ENCODE measurements around the gene FBN1. TPM values are rescaled to one million over a fixed set of nuclear protein-coding genes. Genes with fewer than 3 reads are reported as not detected.

FBN1 gene
- total RNA-seq, 1 donor from 2014 or later: 1,183 TPM

- Mint-ChIP-seq H3K27me3 (ENCODE audit: low read depth) (no peaks in the 10 kb centered on the region), H3K36me3 (ENCODE audit: low read depth) (peaks cover 77% of the 10 kb centered on the region), H3K4me3 (ENCODE audit: unreplicated experiment) (no peak overlapping the region), H3K9me3 (ENCODE audit: low read depth) (no peaks in the 10 kb centered on the region), H3K27ac (ENCODE audit: unreplicated experiment) (peak overlapping the region; percentile 90), H3K4me1 (ENCODE audit: low read depth) (peaks cover 74% of the 10 kb centered on the region)
- TF ChIP-seq CTCF (IDR thresholded peaks at IDR 0.05): no peak
- no peak for DNase-seq (ENCODE audit: low spot score)
These were observed 205.4 kb downstream of the FBN1 start for GRCh38 chr15:48440084-48440483.

DNA sequence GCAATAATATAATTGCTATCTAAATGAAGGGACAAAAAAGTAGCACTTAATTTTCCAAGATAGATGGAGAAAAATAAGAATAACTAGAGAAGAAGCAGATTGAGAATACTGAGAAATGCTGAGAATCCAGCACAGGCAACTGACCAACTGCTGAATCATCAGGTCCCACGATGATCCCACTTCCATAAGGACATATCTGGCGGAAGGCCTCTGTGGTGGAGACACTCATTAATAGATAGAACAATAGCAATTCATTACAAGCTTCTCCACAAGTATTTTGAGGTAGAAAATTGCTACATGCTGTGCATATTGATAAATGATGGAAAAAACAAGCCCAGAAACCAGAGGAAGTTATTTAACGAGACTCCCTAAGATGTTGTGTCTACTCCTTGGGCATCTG is 208.3 kb downstream of the FBN1 start:
- Mint-ChIP-seq H3K4me1 (ENCODE audit: low read depth) (peaks cover 76% of the 10 kb centered on the region), H3K36me3 (ENCODE audit: low read depth) (peaks cover 83% of the 10 kb centered on the region), H3K27me3 (ENCODE audit: low read depth) (no peaks in the 10 kb centered on the region), H3K9me3 (ENCODE audit: low read depth) (no peaks in the 10 kb centered on the region), H3K4me3 (ENCODE audit: unreplicated experiment) (no peak overlapping the region), H3K27ac (ENCODE audit: unreplicated experiment) (peak overlapping the region; percentile 15)
- DNase-seq (ENCODE audit: low spot score): no peak
- no peak for TF ChIP-seq CTCF (IDR thresholded peaks at IDR 0.05)

- Mint-ChIP-seq H3K27me3 (ENCODE audit: low read depth) (no peaks in the 10 kb centered on the region), H3K9me3 (ENCODE audit: low read depth) (no peaks in the 10 kb centered on the region), H3K27ac (ENCODE audit: unreplicated experiment) (peak overlapping the region; percentile 70), H3K4me3 (ENCODE audit: unreplicated experiment) (no peak overlapping the region), H3K4me1 (ENCODE audit: low read depth) (peaks cover 63% of the 10 kb centered on the region), H3K36me3 (ENCODE audit: low read depth) (peaks cover 76% of the 10 kb centered on the region)
- DNase-seq (ENCODE audit: low spot score): no peak
- no peak for TF ChIP-seq CTCF (IDR thresholded peaks at IDR 0.05)
These were observed 210.2 kb downstream of the FBN1 start for GRCh38 chr15:48435321-48435720.

GRCh38 chr15:48433226-48433886 is 212.2 kb downstream of the FBN1 start:
- Mint-ChIP-seq H3K27ac (ENCODE audit: unreplicated experiment) (peak overlapping the region; percentile 84), H3K9me3 (ENCODE audit: low read depth) (no peaks in the 10 kb centered on the region), H3K4me1 (ENCODE audit: low read depth) (peaks cover 54% of the 10 kb centered on the region), H3K36me3 (ENCODE audit: low read depth) (peaks cover 70% of the 10 kb centered on the region), H3K27me3 (ENCODE audit: low read depth) (no peaks in the 10 kb centered on the region), H3K4me3 (ENCODE audit: unreplicated experiment) (no peak overlapping the region)
- TF ChIP-seq CTCF (IDR thresholded peaks at IDR 0.05): no peak
- DNase-seq (ENCODE audit: low spot score): no peak

GRCh38 chr15:48432688-48433087 is 212.8 kb downstream of the FBN1 start:
- Mint-ChIP-seq H3K9me3 (ENCODE audit: low read depth) (no peaks in the 10 kb centered on the region), H3K4me3 (ENCODE audit: unreplicated experiment) (no peak overlapping the region), H3K27ac (ENCODE audit: unreplicated experiment) (peak overlapping the region; percentile 39), H3K4me1 (ENCODE audit: low read depth) (peaks cover 54% of the 10 kb centered on the region), H3K27me3 (ENCODE audit: low read depth) (no peaks in the 10 kb centered on the region), H3K36me3 (ENCODE audit: low read depth) (peaks cover 69% of the 10 kb centered on the region)
- TF ChIP-seq CTCF (IDR thresholded peaks at IDR 0.05): no peak
- DNase-seq (ENCODE audit: low spot score): no peak

Measured in chondrocyte (in vitro differentiated cells).